HG02981 (cell line): Measurements from ENCODE around the gene NCOA1.
A peak's percentile ranks its signal among the peaks of the same experiment; 100 is the strongest.

ENCODE experiments used
- ATAC-seq: cut with Tn5 transposase; IDR thresholded peaks from one replicate; pipeline ENCODE4 v1.9.1; 2021; ENCODE audit warnings: mild to moderate bottlenecking, moderate library complexity; ENCODE audit not compliant: unreplicated experiment

Gene NCOA1

DNA sequence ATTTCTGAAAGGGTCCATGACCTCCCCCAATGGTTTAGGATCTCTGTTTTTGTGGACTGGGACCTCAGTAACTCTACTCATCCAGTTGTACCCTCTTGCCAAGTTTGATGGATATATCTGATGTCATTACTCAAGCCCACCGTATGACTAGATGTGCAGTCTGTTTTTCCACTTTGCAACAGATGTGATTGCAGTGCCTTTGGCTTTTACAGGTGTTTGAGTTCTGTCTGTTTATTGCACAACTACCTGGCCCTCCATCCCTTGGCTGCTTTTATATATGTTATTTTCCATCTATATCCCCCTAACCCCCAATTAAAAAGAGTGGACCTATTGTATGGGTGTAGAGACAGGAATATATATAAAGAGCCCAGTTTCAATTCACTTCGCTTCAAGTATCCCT, 10.8 kb downstream of the NCOA1 start:
- no peak for ATAC-seq

DNA sequence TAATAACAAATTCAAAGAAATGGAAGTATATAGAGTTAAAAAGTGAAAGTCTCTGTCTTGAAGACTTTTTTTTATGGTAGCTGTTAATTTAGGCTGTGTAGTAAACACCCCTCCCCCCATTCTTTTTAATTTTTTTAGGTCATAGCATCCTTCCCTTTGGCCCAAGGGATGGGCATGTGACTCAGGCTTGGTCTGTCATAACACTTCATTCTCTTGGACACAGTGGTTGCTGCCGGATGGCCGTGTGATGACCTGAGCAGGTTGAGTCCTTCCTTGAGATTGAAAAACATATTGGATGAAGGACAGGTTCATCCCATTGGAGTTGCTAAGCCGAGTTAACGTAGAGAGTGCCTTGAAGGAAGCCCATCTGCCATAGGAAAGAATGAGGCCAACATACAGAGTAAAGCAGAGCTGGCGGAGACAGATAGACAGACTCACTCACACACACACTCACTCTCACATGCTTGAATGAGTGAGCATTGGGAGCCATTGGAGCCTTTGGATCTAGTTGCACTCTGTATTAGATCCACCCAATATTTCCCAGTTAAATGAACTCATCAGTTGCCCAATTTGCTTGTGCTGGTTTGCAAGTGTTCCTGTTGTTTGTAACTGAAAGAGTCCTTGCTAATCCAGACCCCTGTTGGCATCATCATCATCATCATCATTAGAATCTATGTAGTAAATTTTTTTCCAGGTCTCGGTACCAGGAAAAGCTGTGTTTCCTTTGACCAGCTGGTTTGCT, 14.7 kb downstream of the NCOA1 start:
- no peak for ATAC-seq

- no peak for ATAC-seq
Observed at GRCh38 chr2:24507549-24507948, 16.5 kb downstream of the NCOA1 start.

- no peak for ATAC-seq
Observed at GRCh38 chr2:24508878-24509277, 17.8 kb downstream of the NCOA1 start.

DNA sequence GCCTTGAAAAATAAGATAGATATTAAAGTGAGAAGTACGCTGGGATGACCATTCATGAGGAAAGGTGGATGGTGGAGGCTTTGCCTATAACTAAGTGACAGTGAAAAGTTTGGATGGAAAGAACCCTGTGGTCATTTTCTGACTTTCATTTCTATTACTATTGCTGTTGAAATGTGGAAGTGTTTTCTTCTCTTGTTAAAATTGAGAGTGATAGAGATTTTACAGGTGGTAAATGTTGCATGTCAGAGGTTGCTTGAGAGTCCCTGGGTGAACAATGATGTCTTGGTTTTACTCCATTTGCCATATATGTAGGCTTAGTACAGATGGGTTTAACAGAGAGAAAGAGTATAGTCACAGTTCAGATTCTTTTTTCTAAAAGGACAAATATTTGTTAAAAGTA, 18.4 kb downstream of the NCOA1 start:
- peak; percentile 78 for ATAC-seq

GRCh38 chr2:24509840-24510239, 18.8 kb downstream of the NCOA1 start:
- ATAC-seq = peak; percentile 41

- ATAC-seq = no peak
Observed at GRCh38 chr2:24510771-24511170, 19.7 kb downstream of the NCOA1 start.

GRCh38 chr2:24511198-24511597, 20.1 kb downstream of the NCOA1 start:
- no peak for ATAC-seq

GRCh38 chr2:24511894-24512293, 20.8 kb downstream of the NCOA1 start:
- no peak for ATAC-seq

- ATAC-seq = no peak
Observed at GRCh38 chr2:24512404-24512803, 21.4 kb downstream of the NCOA1 start.

- no peak for ATAC-seq
Observed at GRCh38 chr2:24512831-24513230, 21.8 kb downstream of the NCOA1 start.

GRCh38 chr2:24513281-24514071, 22.4 kb downstream of the NCOA1 start:
- ATAC-seq = no peak

GRCh38 chr2:24514820-24515219, 23.8 kb downstream of the NCOA1 start:
- ATAC-seq = no peak

DNA sequence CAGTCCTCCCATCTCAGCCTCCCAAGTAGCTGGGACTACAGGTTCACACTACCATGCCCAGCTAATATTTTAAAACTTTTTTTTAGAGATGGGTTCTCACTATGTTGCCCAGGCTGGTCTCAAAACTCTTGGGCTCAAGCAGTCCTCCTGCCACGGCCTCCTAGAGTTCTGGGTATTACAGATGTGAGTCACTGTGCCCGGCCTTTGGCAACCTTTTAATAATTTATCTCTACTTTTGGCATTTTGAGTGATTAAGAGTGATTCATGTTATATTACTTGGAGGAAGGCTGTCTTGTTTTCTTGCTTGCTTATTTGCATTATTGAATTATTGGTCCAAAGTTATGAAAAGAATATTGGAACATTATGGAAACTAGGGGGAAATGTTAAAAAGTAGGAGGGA, 24.3 kb downstream of the NCOA1 start:
- ATAC-seq = no peak

DNA sequence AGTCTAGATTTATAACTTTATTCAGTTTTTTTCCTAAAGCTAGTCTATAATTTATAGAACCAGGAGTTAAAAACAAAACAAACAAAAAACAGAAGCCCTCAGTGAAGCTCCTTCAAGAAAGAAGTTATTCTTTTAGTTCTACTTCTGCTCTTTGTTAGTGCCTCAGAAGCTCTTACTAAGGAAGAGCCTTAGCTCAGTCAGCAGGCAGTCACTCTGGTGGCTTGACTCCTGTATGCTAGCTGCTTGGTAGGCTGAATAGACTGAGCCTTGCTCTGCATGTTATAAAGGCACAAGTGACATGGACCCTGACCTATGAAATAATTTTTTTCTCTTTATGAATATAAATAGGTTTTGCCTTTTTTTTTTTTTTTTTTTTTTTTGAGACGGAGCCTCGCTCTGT, 24.8 kb downstream of the NCOA1 start:
- ATAC-seq = no peak

DNA sequence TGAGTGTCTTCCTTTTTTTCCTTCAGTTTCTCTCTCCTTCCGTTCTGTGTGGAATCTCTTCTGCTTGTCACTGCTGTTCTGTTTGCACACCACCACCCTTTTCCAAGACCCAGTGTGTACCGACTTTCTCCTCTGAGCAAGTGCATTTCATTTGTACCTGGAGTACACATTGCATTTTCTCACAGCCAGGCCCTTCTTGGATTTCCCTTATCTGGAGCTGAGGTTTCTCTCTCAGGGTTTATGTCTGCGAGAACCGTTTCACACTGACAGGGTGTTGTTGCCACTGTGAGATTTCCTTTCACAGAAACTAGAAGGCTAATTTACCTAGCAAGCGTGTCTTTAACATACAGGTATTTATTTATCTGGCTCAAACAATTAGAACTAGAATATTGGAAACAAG, 26.2 kb downstream of the NCOA1 start:
- ATAC-seq = no peak

GRCh38 chr2:24520175-24520574, 29.1 kb downstream of the NCOA1 start:
- no peak for ATAC-seq

GRCh38 chr2:24521162-24521857, 30.3 kb downstream of the NCOA1 start:
- no peak for ATAC-seq

- ATAC-seq = no peak
Observed at GRCh38 chr2:24521975-24522639, 31.1 kb downstream of the NCOA1 start.

GRCh38 chr2:24527536-24527935, 36.5 kb downstream of the NCOA1 start:
- ATAC-seq = no peak

DNA sequence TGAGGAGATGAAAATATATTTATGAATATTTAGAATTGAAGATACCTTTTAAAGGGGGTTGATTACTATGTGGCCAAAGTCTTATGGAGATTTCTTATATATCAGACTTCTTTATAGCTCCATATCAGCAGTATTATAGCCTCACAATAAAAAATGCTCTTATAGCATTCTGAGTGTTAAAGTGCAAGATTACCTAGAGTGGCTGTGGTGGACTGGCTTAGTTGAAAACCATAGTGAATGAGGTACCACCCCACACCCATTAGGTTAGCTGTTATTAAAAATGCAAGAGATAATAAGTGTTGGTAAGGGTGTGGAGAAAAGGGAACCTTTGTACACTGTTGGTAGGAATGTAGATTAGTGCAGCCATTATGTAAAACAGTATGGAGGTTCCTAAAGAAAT, 39.7 kb downstream of the NCOA1 start:
- no peak for ATAC-seq
